Neural progenitor cell (in vitro differentiated cells): ENCODE measurements around the gene SURF6.
"Not testable (repeated sequence)": the region's sequence is repeated elsewhere in the genome, so short reads cannot be mapped to it uniquely, and the experiment has no call there.

Experiments
- CTCF ChIP-seq: fragments of 200-600 bp; sonication (generic); IDR thresholded peaks from 2 replicates; pipeline ENCODE4 v1.5.1; 2017; ENCODE audit warnings: antibody characterized with exemption, mild to moderate bottlenecking
- EZH2phosphoT487 ChIP-seq: fragments of 200-600 bp; sonication (generic); IDR thresholded peaks from 2 replicates; pipeline ENCODE4 v1.6.1; 2017; ENCODE audit warnings: antibody characterized with exemption

GRCh38 chr9:133327021-133327420, 9.0 kb downstream of the SURF6 start:
- TF ChIP-seq CTCF, EZH2phosphoT487: not testable (repeated sequence)
